ENCODE data around the gene FZD1. TPM values are rescaled to one million over a fixed set of nuclear protein-coding genes. Genes with fewer than 3 reads are reported as not detected.

FZD1 gene
- total and polyA plus RNA-seq, 4 donors = 4.1 to 55.8 (median 11.7) TPM

DNA sequence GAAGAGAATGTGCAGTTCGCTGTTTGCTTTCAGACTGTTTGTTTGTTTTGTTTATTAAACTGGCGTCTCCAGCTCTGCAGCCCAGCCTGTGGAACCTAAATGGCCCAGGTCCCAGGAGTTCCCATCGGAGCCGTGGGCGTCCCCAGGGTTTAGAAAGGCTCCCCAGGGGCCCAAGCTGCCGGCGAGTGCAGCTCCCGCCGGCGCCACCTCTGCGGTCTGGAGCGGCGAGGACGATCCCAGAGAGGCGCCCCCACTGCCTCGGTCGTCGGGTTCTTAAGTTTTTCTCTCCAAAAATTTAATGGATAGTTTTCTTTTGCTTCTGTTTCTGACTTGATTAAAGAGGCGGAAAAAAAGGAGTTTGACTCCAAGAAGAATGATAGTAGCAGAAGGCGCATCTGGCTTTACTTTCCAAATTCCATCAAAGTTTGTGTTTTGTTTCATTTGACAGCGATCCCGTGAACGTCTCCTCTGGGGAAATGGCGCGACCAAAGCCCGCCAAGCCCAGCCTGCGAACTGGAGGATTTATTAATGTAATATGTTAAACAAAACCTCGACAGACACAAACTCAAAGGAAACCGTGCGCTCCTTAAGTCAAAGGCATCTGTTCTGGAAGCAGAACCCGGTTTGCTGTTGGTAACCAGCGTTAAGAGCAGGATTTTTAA is 718 bp upstream of the FZD1 start:
- Histone ChIP-seq H3K4me1 (ENCODE audit: control insufficient read depth in 5 of 5, insufficient read depth in 5 of 5, low read length in 5 of 5) (peaks cover 0 to 22% (median 13%) of the 10 kb centered on the region in 5 donors), H3K9me3 (ENCODE audit: control insufficient read depth in 4 of 4, insufficient read depth in 3 of 4, low read length in 3 of 4) (peaks cover 0 to 3% (median 0%) of the 10 kb centered on the region in 4 donors), H3K27ac (ENCODE audit: low read depth in 1 of 2, low read length in 1 of 2) (peak overlapping the region; percentile 72 to 82), H3K9ac (ENCODE audit: insufficient read depth in 1 of 2, low read length in 2 of 2) (peak overlapping the region; percentile 87 to 94), H3K4me3 (peak overlapping the region; percentile 49), H3K27me3 (ENCODE audit: control insufficient read depth in 3 of 3, insufficient read depth in 3 of 3, low read length in 2 of 3) (no peaks in the 10 kb centered on the region), H3K36me3 (ENCODE audit: control insufficient read depth in 4 of 4, insufficient read depth in 4 of 4, low read length in 4 of 4) (peaks cover 0 to 34% (median 5%) of the 10 kb centered on the region in 4 donors)
- TF ChIP-seq, protein P1, sequence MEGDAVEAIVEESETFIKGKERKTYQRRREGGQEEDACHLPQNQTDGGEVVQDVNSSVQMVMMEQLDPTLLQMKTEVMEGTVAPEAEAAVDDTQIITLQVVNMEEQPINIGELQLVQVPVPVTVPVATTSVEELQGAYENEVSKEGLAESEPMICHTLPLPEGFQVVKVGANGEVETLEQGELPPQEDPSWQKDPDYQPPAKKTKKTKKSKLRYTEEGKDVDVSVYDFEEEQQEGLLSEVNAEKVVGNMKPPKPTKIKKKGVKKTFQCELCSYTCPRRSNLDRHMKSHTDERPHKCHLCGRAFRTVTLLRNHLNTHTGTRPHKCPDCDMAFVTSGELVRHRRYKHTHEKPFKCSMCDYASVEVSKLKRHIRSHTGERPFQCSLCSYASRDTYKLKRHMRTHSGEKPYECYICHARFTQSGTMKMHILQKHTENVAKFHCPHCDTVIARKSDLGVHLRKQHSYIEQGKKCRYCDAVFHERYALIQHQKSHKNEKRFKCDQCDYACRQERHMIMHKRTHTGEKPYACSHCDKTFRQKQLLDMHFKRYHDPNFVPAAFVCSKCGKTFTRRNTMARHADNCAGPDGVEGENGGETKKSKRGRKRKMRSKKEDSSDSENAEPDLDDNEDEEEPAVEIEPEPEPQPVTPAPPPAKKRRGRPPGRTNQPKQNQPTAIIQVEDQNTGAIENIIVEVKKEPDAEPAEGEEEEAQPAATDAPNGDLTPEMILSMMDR (IDR thresholded peaks at IDR 0.05; ENCODE audit: control extremely low read depth, extremely low read depth) = no peak
- no peak for ATAC-seq (ENCODE audit: insufficient read depth, low FRiP score)
- 1% methylated on average over 32 of the region's 32 CpGs for WGBS, 2 donors
- peak; percentile 69 to 80 (median 77) for DNase-seq

DNA sequence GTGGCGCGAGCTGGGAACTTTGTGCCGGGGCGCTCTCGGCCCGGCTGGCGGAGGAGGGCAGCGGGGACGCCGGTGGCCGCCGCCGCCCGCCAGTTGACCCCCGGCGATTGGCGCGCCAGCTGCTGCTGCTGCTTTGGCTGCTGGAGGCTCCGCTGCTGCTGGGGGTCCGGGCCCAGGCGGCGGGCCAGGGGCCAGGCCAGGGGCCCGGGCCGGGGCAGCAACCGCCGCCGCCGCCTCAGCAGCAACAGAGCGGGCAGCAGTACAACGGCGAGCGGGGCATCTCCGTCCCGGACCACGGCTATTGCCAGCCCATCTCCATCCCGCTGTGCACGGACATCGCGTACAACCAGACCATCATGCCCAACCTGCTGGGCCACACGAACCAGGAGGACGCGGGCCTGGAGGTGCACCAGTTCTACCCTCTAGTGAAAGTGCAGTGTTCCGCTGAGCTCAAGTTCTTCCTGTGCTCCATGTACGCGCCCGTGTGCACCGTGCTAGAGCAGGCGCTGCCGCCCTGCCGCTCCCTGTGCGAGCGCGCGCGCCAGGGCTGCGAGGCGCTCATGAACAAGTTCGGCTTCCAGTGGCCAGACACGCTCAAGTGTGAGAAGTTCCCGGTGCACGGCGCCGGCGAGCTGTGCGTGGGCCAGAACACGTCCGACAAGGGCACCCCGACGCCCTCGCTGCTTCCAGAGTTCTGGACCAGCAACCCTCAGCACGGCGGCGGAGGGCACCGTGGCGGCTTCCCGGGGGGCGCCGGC is 870 bp downstream of the FZD1 start:
- TF ChIP-seq, protein P1 (IDR thresholded peaks at IDR 0.05; ENCODE audit: control extremely low read depth, extremely low read depth) = no peak
- Histone ChIP-seq H3K9me3 (ENCODE audit: control insufficient read depth in 4 of 4, insufficient read depth in 3 of 4, low read length in 3 of 4) (peaks cover 0 to 3% (median 0%) of the 10 kb centered on the region in 4 donors), H3K27me3 (ENCODE audit: control insufficient read depth in 3 of 3, insufficient read depth in 3 of 3, low read length in 2 of 3) (no peaks in the 10 kb centered on the region), H3K4me1 (ENCODE audit: control insufficient read depth in 5 of 5, insufficient read depth in 5 of 5, low read length in 5 of 5) (peaks cover 0 to 32% (median 18%) of the 10 kb centered on the region in 5 donors), H3K9ac (ENCODE audit: insufficient read depth in 1 of 2, low read length in 2 of 2) (peak overlapping the region; percentile 51 to 98), H3K36me3 (ENCODE audit: control insufficient read depth in 4 of 4, insufficient read depth in 4 of 4, low read length in 4 of 4) (peaks cover 0 to 34% (median 6%) of the 10 kb centered on the region in 4 donors), H3K27ac (ENCODE audit: low read depth in 1 of 2, low read length in 1 of 2) (peak overlapping the region; percentile 96 to 99), H3K4me3 (peak overlapping the region; percentile 83)
- DNase-seq (peak; percentile 59 to 75 (median 74)), ATAC-seq (ENCODE audit: insufficient read depth, low FRiP score) (peak; percentile 25)
- WGBS, 2 donors = 0 to 1% methylated on average over 70 to 78 of the region's 78 CpGs

DNA sequence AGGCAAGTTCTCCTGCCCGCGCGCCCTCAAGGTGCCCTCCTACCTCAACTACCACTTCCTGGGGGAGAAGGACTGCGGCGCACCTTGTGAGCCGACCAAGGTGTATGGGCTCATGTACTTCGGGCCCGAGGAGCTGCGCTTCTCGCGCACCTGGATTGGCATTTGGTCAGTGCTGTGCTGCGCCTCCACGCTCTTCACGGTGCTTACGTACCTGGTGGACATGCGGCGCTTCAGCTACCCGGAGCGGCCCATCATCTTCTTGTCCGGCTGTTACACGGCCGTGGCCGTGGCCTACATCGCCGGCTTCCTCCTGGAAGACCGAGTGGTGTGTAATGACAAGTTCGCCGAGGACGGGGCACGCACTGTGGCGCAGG is 1.4 kb downstream of the FZD1 start:
- H3K27me3 ChIP-seq (ENCODE audit: control insufficient read depth in 3 of 3, insufficient read depth in 3 of 3, low read length in 2 of 3) = no peaks in the 10 kb centered on the region
- 19 to 20% methylated on average over 31 of the region's 31 CpGs for WGBS, 2 donors
- ATAC-seq (ENCODE audit: insufficient read depth, low FRiP score) = no peak
- DNase-seq = peak; percentile 37 to 52 (median 45)
- peaks cover 0 to 3% (median 0%) of the 10 kb centered on the region in 4 donors for H3K9me3 ChIP-seq (ENCODE audit: control insufficient read depth in 4 of 4, insufficient read depth in 3 of 4, low read length in 3 of 4)
- TF ChIP-seq, protein P1 (IDR thresholded peaks at IDR 0.05; ENCODE audit: control extremely low read depth, extremely low read depth) = no peak
- H3K27ac ChIP-seq (ENCODE audit: low read depth in 1 of 2, low read length in 1 of 2) = peak overlapping the region; percentile 96 to 99
- peaks cover 3 to 38% (median 21%) of the 10 kb centered on the region in 5 donors for H3K4me1 ChIP-seq (ENCODE audit: control insufficient read depth in 5 of 5, insufficient read depth in 5 of 5, low read length in 5 of 5)
- peak overlapping the region; percentile 83 for H3K4me3 ChIP-seq
- H3K9ac ChIP-seq (ENCODE audit: insufficient read depth in 1 of 2, low read length in 2 of 2) = peak overlapping the region in 1 of 2 donors; percentile 98
- H3K36me3 ChIP-seq (ENCODE audit: control insufficient read depth in 4 of 4, insufficient read depth in 4 of 4, low read length in 4 of 4) = peaks cover 0 to 37% (median 8%) of the 10 kb centered on the region in 4 donors
